Gastroesophageal sphincter (tissue), 3 donors: Measurements from ENCODE around the gene MYH1.

Experiments
- POLR2A ChIP-seq, 2 donors: fragments of 450-650 bp; IDR thresholded peaks; one replicate each; pipeline ENCODE4 v1.6.1; 2017; ENCODE audit warnings: antibody characterized with exemption in 2 of 2, mild to moderate bottlenecking in 2 of 2, moderate library complexity in 1 of 2
- TF ChIP-seq, protein P1 (sequence below), 4 experiments: fragments of 200-600 bp in 2 of 4; fragments of 450-650 bp in 2 of 4; sonication (generic) in 1 of 4; IDR thresholded peaks; one replicate each; pipeline ENCODE4 v1.5.1; 2017 to 2019; ENCODE audit warnings: antibody characterized with exemption in 4 of 4, mild to moderate bottlenecking in 2 of 4, moderate library complexity in 2 of 4

DNA sequence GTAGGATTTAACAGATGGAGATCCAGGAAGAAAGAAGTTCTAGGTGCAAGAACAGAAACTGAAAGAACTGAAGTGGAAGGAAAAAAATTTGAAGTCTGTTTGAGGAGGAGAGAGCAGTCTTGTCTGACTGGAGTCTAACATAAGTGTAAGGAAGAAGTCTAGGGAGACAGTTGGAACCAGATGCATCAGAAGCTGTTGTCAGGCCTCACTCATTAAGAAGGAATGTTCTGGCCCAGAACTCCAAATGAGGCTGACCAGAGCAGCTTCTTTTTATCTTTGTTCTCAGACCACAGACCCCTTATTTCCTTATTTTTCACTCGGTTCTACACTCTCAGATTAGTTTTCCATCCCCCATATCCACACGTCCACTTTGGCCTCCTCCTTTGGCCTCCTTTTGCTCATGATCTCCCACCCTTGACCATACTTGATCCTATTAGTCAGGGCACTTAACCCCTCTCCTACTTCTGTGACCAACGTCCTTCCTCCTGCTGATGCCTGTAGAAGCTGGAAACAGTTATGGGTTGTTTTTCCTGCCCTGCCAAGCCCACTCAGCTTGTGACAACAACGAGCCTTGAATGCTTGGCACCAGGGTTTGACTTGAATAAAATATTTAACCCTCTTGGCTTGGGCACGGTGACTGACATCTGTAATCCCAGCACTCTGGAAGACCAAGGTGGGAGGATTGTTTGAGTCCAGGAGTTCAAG, 38.1 kb upstream of the MYH1 start:
- TF ChIP-seq, protein P1, sequence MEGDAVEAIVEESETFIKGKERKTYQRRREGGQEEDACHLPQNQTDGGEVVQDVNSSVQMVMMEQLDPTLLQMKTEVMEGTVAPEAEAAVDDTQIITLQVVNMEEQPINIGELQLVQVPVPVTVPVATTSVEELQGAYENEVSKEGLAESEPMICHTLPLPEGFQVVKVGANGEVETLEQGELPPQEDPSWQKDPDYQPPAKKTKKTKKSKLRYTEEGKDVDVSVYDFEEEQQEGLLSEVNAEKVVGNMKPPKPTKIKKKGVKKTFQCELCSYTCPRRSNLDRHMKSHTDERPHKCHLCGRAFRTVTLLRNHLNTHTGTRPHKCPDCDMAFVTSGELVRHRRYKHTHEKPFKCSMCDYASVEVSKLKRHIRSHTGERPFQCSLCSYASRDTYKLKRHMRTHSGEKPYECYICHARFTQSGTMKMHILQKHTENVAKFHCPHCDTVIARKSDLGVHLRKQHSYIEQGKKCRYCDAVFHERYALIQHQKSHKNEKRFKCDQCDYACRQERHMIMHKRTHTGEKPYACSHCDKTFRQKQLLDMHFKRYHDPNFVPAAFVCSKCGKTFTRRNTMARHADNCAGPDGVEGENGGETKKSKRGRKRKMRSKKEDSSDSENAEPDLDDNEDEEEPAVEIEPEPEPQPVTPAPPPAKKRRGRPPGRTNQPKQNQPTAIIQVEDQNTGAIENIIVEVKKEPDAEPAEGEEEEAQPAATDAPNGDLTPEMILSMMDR (IDR thresholded peaks at IDR 0.05): no peak
- TF ChIP-seq POLR2A (IDR thresholded peaks at IDR 0.05): no peak
